HG03060 (cell line): ENCODE measurements around the gene LYG2.
"Not testable (repeated sequence)": the region's sequence is repeated elsewhere in the genome, so short reads cannot be mapped to it uniquely, and the experiment has no call there.

Source experiments
- ATAC-seq: cut with Tn5 transposase; IDR thresholded peaks from one replicate; pipeline ENCODE4 v1.9.1; 2021; ENCODE audit warnings: low read depth, moderate number of reproducible peaks; ENCODE audit not compliant: unreplicated experiment

The LYG2 gene

GRCh38 chr2:99205491-99205890 lies 50.0 kb downstream of the LYG2 start:
- ATAC-seq: no peak

GRCh38 chr2:99201959-99202678 lies 53.3 kb downstream of the LYG2 start:
- ATAC-seq: no peak

- no peak for ATAC-seq
Measured at GRCh38 chr2:99200076-99200800, 55.2 kb downstream of the LYG2 start.

GRCh38 chr2:99198103-99198841 lies 57.2 kb downstream of the LYG2 start:
- no peak for ATAC-seq

GRCh38 chr2:99192364-99192763 lies 63.1 kb downstream of the LYG2 start:
- ATAC-seq: not testable (repeated sequence)
